Left ventricle myocardium inferior (tissue), 1 donor: ENCODE results near the gene KIAA0408. TPM values are rescaled to one million over a fixed set of nuclear protein-coding genes. Genes with fewer than 3 reads are reported as not detected.
"Not testable (repeated sequence)": the region's sequence is repeated elsewhere in the genome, so short reads cannot be mapped to it uniquely, and the experiment has no call there.

Experiments used
- DNase-seq: peaks from one replicate; pipeline ENCODE4 v3.0.0-alpha.2; 2020
- H3K27ac ChIP-seq: fragments of 200-600 bp; replicated peaks from 2 replicates; pipeline ENCODE4 v1.8.0; 2021
- H3K27me3 ChIP-seq: fragments of 200-600 bp; 2 replicates; pipeline ENCODE4 v1.8.0; 2021; ENCODE audit warnings: low read depth
- H3K36me3 ChIP-seq: fragments of 200-600 bp; 2 replicates; pipeline ENCODE4 v1.8.0; 2021
- H3K4me1 ChIP-seq: fragments of 200-600 bp; 2 replicates; pipeline ENCODE4 v1.8.0; 2021
- H3K4me3 ChIP-seq: fragments of 200-600 bp; 2 replicates; pipeline ENCODE4 v1.8.0; 2021; ENCODE audit warnings: mild to moderate bottlenecking, moderate library complexity
- H3K9me3 ChIP-seq: fragments of 200-600 bp; replicated peaks from 2 replicates; pipeline ENCODE4 v1.8.0; 2021
- intact Hi-C: fragments of 100-400 bp; cut with micrococcal nuclease; formaldehyde crosslinking; loops from one replicate; pipeline ENCODE4 v1.11.0; 2022
- total RNA-seq: library from RNA; stranded (reverse); fragmentation: NEBNext Ultra II Directional; extraction: Animal tissue kit (Norgen Biotek cat#: 25700); gene quantifications from one replicate; pipeline ENCODE4 v1.2.1, GENCODE V29; 2021
- TF ChIP-seq, protein P1 (sequence below): fragments of 200-600 bp; IDR thresholded peaks from 2 replicates; pipeline ENCODE4 v1.8.0; 2021; ENCODE audit warnings: antibody characterized with exemption, mild to moderate bottlenecking, borderline replicate concordance
- donor health status: DM: no; HTN: yes; CAD: no; lungs with severe emphysema.

Gene KIAA0408
- total RNA-seq, 1 donor from 2014 or later: 2.2 TPM

DNA sequence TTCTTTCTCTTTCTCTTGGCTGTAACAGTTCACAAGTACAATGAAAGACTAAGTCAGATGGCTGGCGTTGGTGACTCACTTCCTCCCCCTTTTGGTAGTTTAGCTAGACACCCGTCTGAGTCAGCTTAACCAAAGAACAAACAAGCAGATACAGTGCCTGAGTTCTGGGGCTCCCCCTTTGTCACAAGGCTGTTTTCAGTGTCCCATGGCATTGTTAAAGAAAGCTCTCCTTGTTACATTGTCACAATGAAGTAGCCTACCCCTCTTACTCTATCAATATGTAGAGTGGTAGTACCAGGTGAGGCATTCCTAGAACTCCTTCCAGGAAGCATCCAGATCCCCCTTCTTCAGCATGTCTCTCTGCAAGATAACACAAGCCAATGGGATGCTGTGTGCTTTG lies 38.6 kb downstream of the KIAA0408 start:
- DNase-seq: peak; percentile 22
- no peaks in the 10 kb centered on the region for H3K4me1 ChIP-seq

GRCh38 chr6:127415096-127415495 lies 44.1 kb downstream of the KIAA0408 start:
- H3K27me3 ChIP-seq: no peaks in the 10 kb centered on the region
- DNase-seq: no peak
- no peaks in the 10 kb centered on the region for H3K4me1 ChIP-seq
- H3K36me3 ChIP-seq: no peaks in the 10 kb centered on the region
- TF ChIP-seq, protein P1, sequence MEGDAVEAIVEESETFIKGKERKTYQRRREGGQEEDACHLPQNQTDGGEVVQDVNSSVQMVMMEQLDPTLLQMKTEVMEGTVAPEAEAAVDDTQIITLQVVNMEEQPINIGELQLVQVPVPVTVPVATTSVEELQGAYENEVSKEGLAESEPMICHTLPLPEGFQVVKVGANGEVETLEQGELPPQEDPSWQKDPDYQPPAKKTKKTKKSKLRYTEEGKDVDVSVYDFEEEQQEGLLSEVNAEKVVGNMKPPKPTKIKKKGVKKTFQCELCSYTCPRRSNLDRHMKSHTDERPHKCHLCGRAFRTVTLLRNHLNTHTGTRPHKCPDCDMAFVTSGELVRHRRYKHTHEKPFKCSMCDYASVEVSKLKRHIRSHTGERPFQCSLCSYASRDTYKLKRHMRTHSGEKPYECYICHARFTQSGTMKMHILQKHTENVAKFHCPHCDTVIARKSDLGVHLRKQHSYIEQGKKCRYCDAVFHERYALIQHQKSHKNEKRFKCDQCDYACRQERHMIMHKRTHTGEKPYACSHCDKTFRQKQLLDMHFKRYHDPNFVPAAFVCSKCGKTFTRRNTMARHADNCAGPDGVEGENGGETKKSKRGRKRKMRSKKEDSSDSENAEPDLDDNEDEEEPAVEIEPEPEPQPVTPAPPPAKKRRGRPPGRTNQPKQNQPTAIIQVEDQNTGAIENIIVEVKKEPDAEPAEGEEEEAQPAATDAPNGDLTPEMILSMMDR: no peak
- no peak overlapping the region for H3K27ac ChIP-seq
- H3K9me3 ChIP-seq: no peaks in the 10 kb centered on the region
- intact Hi-C loops: no loop called here
- no peak overlapping the region for H3K4me3 ChIP-seq

More for the DNA sequence above, 38.6 kb downstream of the KIAA0408 start:
- Histone ChIP-seq H3K4me3 (no peak overlapping the region), H3K27ac (no peak overlapping the region), H3K9me3 (no peaks in the 10 kb centered on the region), H3K27me3 (no peaks in the 10 kb centered on the region), H3K36me3 (no peaks in the 10 kb centered on the region)
- intact Hi-C loops: no loop called here
- TF ChIP-seq, protein P1: peak; percentile 62

DNA sequence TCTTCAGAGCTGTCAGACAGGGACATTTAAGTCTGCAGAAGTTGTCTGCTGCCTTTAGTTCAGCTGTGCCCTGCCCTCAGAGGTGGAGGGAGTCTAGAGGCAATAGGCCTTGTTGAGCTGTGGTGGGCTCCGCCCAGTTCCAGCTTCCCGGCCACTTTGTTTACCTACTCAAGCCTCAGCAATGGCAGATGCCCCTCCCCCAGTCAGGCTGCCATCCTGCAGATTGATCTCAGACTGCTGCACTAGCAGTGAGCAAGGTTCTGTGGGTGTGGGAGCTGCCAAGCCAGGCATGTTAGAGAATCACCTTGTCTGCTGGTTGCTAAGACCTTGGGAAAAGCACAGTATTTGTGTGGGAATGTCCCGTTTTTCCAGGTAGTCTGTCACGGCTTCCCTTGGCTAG lies 46.1 kb downstream of the KIAA0408 start:
- intact Hi-C loops, H3K36me3 ChIP-seq, H3K9me3 ChIP-seq, H3K4me3 ChIP-seq, H3K27me3 ChIP-seq, H3K4me1 ChIP-seq, DNase-seq, H3K27ac ChIP-seq: not testable (repeated sequence)

GRCh38 chr6:127412016-127412415 lies 47.2 kb downstream of the KIAA0408 start:
- H3K4me1 ChIP-seq, DNase-seq, H3K27me3 ChIP-seq, intact Hi-C loops, H3K4me3 ChIP-seq, H3K9me3 ChIP-seq, H3K27ac ChIP-seq, H3K36me3 ChIP-seq: not testable (repeated sequence)

Other genes with a start within 250 kb of the KIAA0408 start
- gene RNF146, start 192.5 kb downstream of the KIAA0408 start, total RNA-seq: 48.7 TPM
- 39.7 TPM for gene ECHDC1, start 115.8 kb downstream of the KIAA0408 start, total RNA-seq
- not detected for gene C6orf58, start 117.8 kb upstream of the KIAA0408 start, total RNA-seq